ENCODE results near the gene GATAD2A.

- no peak for TF ChIP-seq CTCF (IDR thresholded peaks at IDR 0.05)
- TF ChIP-seq POLR2AphosphoS5 (IDR thresholded peaks at IDR 0.05), result no peak
- TF ChIP-seq POLR2A (IDR thresholded peaks at IDR 0.05), result no peak
These were observed 2.1 kb downstream of the GATAD2A start for GRCh38 chr19:19407633-19407930.

Data from prostate gland (tissue), 2 donors.